HCT116 (cell line): ENCODE results near the gene MYBPH. TPM values are rescaled to one million over a fixed set of nuclear protein-coding genes. Genes with fewer than 3 reads are reported as not detected.

Source experiments
- ATAC-seq: fragments of 200-7000 bp; cut with Tn5 transposase; 2 replicates; pipeline ENCODE4 v1.9.1; 2020; ENCODE audit warnings: mild to moderate bottlenecking, moderate library complexity
- BruUV-seq: library from RNA; stranded (reverse); fragments of 400-500 nt; replicated peaks from 2 replicates; lab custom pipeline; 2021; lab: Mats Ljungman, UMichigan
- CTCF ChIA-PET: fragments of 300-600 bp; sonication (Branson Sonifier 250); formaldehyde crosslinking; loops from one replicate; lab custom pipeline; 2021; ENCODE audit warnings: antibody characterized with exemption; lab: Charles Lee
- POLR2A ChIA-PET: fragments of 300-600, 350-600 bp; sonication (Branson Sonifier 250); formaldehyde crosslinking; loops from one replicate; lab custom pipeline; 2021; ENCODE audit warnings: antibody characterized with exemption; lab: Charles Lee
- RAD21 ChIA-PET, 2 experiments: fragments of 300-600 bp; sonication (Branson Sonifier 250); formaldehyde crosslinking; loops; one replicate each; lab custom pipeline; 2023; ENCODE audit warnings: low total read pairs in 2 of 2; ENCODE audit not compliant: uncharacterized antibody in 2 of 2, unreplicated experiment in 2 of 2, low non-redundant PET in 1 of 2; lab: Charles Lee
- DNase-seq: peaks from one replicate; pipeline ENCODE4 v3.0.0-alpha.2; 2010; ENCODE audit warnings: low read depth, low spot score
- H2AFZ ChIP-seq: fragments of 200-600 bp; shearing (Covaris generic), sonication (generic); 2 replicates; pipeline ENCODE4 v1.6.1; 2017; ENCODE audit warnings: low read depth, mixed run types, mixed read lengths, antibody characterized with exemption, low read length; ENCODE audit not compliant: poor library complexity, severe bottlenecking
- H3K27ac ChIP-seq: 2 replicates; pipeline ENCODE4 v1.5.1; 2012; ENCODE audit warnings: low read depth, low read length
- H3K27me3 ChIP-seq: fragments of 200-600 bp; sonication (generic); 2 replicates; pipeline ENCODE4 v1.6.1; 2016; ENCODE audit warnings: mixed run types, low read length, mixed read lengths; ENCODE audit not compliant: insufficient read depth
- H3K36me3 ChIP-seq, 2 experiments: fragments of 200-500 bp in 1 of 2; fragments of 200-600 bp in 1 of 2; sonication (Bioruptor generic) in 1 of 2; sonication (generic) in 1 of 2; 2 replicates each; pipeline versions ENCODE4 v1.5.1 to v1.6.1; 2014 to 2016; ENCODE audit warnings: low read length in 2 of 2, inconsistent platforms in 1 of 2, mixed read lengths in 1 of 2, mixed run types in 1 of 2; ENCODE audit not compliant: insufficient read depth in 2 of 2, control insufficient read depth in 1 of 2
- H3K4me1 ChIP-seq, 2 experiments: fragments of 200-600 bp in 1 of 2; sonication (generic) in 1 of 2; 2 replicates each; pipeline versions ENCODE4 v1.5.1 to v1.6.1; 2012 to 2017; ENCODE audit warnings: low read length in 2 of 2, inconsistent platforms in 1 of 2, mild to moderate bottlenecking in 1 of 2, mixed read lengths in 1 of 2, mixed run types in 1 of 2, moderate library complexity in 1 of 2; ENCODE audit not compliant: insufficient read depth in 2 of 2, control insufficient read depth in 1 of 2
- H3K4me2 ChIP-seq: fragments of 200-600 bp; sonication (generic); 2 replicates; pipeline ENCODE4 v1.6.1; 2017; ENCODE audit warnings: mixed run types, low read length, mixed read lengths
- H3K4me3 ChIP-seq, 2 experiments: fragments of 200-600 bp in 1 of 2; sonication (generic) in 1 of 2; replicated peaks in 1 of 2; 2 replicates each; pipeline ENCODE4 v1.5.1; 2011 to 2016; ENCODE audit warnings: low read length in 2 of 2, control low read depth in 1 of 2, low read depth in 1 of 2, mild to moderate bottlenecking in 1 of 2, mixed read lengths in 1 of 2, mixed run types in 1 of 2
- H3K79me2 ChIP-seq: fragments of 200-600 bp; sonication (generic); 2 replicates; pipeline ENCODE4 v1.6.1; 2017; ENCODE audit warnings: mild to moderate bottlenecking, mixed run types, low read length, moderate library complexity, mixed read lengths; ENCODE audit not compliant: insufficient read depth
- H3K9ac ChIP-seq: fragments of 200-600 bp; sonication (generic); 2 replicates; pipeline ENCODE4 v1.6.1; 2016; ENCODE audit warnings: low read length, mixed read lengths
- H3K9me2 ChIP-seq: fragments of 200-600 bp; sonication (generic), shearing (Covaris generic); 2 replicates; pipeline ENCODE4 v1.6.1; 2017; ENCODE audit warnings: mixed run types, mild to moderate bottlenecking, moderate library complexity; ENCODE audit not compliant: insufficient read depth
- H3K9me3 ChIP-seq, 2 experiments: fragments of 200-500 bp in 1 of 2; fragments of 200-600 bp in 1 of 2; sonication (Bioruptor generic) in 1 of 2; sonication (generic) in 1 of 2; 2 replicates each; pipeline ENCODE4 v1.6.1; 2014 to 2017; ENCODE audit warnings: low read length in 2 of 2, mixed read lengths in 2 of 2, inconsistent platforms in 1 of 2, low read depth in 1 of 2, mild to moderate bottlenecking in 1 of 2, mixed run types in 1 of 2, moderate library complexity in 1 of 2; ENCODE audit not compliant: control insufficient read depth in 1 of 2, insufficient read depth in 1 of 2
- H4K20me1 ChIP-seq: fragments of 200-600 bp; sonication (generic), shearing (Covaris generic); 2 replicates; pipeline ENCODE4 v1.6.1; 2017; ENCODE audit warnings: mixed run types, mild to moderate bottlenecking, moderate library complexity; ENCODE audit not compliant: insufficient read depth
- ATF3 ChIP-seq: IDR thresholded peaks from 2 replicates; pipeline ENCODE4 v1.6.1; 2012
- CBX3 ChIP-seq: IDR thresholded peaks from 2 replicates; pipeline ENCODE4 v1.6.1; 2012; ENCODE audit warnings: low read depth
- CEBPB ChIP-seq: IDR thresholded peaks from 2 replicates; pipeline ENCODE4 v1.6.1; 2012; ENCODE audit warnings: low read depth
- EGR1 ChIP-seq: IDR thresholded peaks from 2 replicates; pipeline ENCODE4 v1.6.1; 2012; ENCODE audit warnings: low read depth
- ELF1 ChIP-seq: IDR thresholded peaks from 2 replicates; pipeline ENCODE4 v1.6.1; 2012; ENCODE audit warnings: low read depth, borderline replicate concordance
- EZH2 ChIP-seq: fragments of 200-600 bp; sonication (generic); IDR thresholded peaks from 2 replicates; pipeline ENCODE4 v1.6.1; 2017; ENCODE audit warnings: antibody characterized with exemption, mixed run types
- EZH2phosphoT487 ChIP-seq: fragments of 200-600 bp; IDR thresholded peaks from 2 replicates; pipeline ENCODE4 v1.6.1; 2018; ENCODE audit warnings: antibody characterized with exemption, borderline replicate concordance
- FOSL1 ChIP-seq: IDR thresholded peaks from 2 replicates; pipeline ENCODE4 v1.6.1; 2012; ENCODE audit warnings: low read depth
- JUND ChIP-seq: IDR thresholded peaks from 2 replicates; pipeline ENCODE4 v1.6.1; 2012
- MAX ChIP-seq: IDR thresholded peaks from 2 replicates; pipeline ENCODE4 v1.6.1; 2012
- POLR2AphosphoS5 ChIP-seq: IDR thresholded peaks from 2 replicates; pipeline ENCODE4 v1.6.1; 2011; ENCODE audit warnings: mild to moderate bottlenecking, low read depth, low read length, moderate library complexity
- SP1 ChIP-seq: IDR thresholded peaks from 2 replicates; pipeline ENCODE4 v1.6.1; 2012; ENCODE audit warnings: low read depth
- SRF ChIP-seq: IDR thresholded peaks from 2 replicates; pipeline ENCODE4 v1.6.1; 2012; ENCODE audit warnings: low read depth
- TCF7L2 ChIP-seq: IDR thresholded peaks from 2 replicates; pipeline ENCODE4 v1.7.0; 2011; ENCODE audit warnings: borderline replicate concordance, inconsistent platforms; ENCODE audit not compliant: insufficient read depth, insufficient read length; ENCODE audit errors: extremely low read depth
- YY1 ChIP-seq: IDR thresholded peaks from 2 replicates; pipeline ENCODE4 v1.6.1; 2011; ENCODE audit warnings: low read length, low read depth, moderate library complexity, mild to moderate bottlenecking; ENCODE audit not compliant: insufficient replicate concordance; ENCODE audit errors: extremely low read depth
- ZFX ChIP-seq: fragments of 450-650 bp; IDR thresholded peaks from 2 replicates; pipeline ENCODE4 v1.6.1; 2017
- intact Hi-C: fragments of 100-400 bp; cut with micrococcal nuclease; formaldehyde crosslinking; loops from 2 replicates; pipeline ENCODE4 v1.10.0; 2022
- total RNA-seq: library from RNA; stranded (reverse); gene quantifications from one replicate; pipeline ENCODE4 v1.2.1, GENCODE V29; 2021; ENCODE audit not compliant: unreplicated experiment
- TF ChIP-seq, protein P1 (sequence below), 3 experiments: fragments of 200-600 bp in 1 of 3; sonication (generic) in 1 of 3; IDR thresholded peaks in 2 of 3; conservative IDR thresholded peaks in 1 of 3; 2 replicates each; pipeline ENCODE4 v1.5.1; 2012 to 2017; ENCODE audit warnings: low read depth in 2 of 3, low read length in 2 of 3, antibody characterized with exemption in 1 of 3, borderline replicate concordance in 1 of 3, control low read depth in 1 of 3, mild to moderate bottlenecking in 1 of 3, mixed read lengths in 1 of 3, mixed run types in 1 of 3, moderate library complexity in 1 of 3; ENCODE audit not compliant: insufficient read depth in 1 of 3
- TF ChIP-seq, protein P2 (sequence below): IDR thresholded peaks from 2 replicates; pipeline ENCODE4 v1.6.1; 2012; ENCODE audit warnings: low read depth
- TF ChIP-seq, protein P3 (sequence below): IDR thresholded peaks from 2 replicates; pipeline ENCODE4 v1.6.1; 2011; ENCODE audit warnings: mild to moderate bottlenecking, low read length, moderate library complexity; ENCODE audit not compliant: insufficient replicate concordance; ENCODE audit errors: extremely low read depth

MYBPH gene
- total RNA-seq, 1 experiment from 2014 or later: 0.22 TPM

- DNase-seq: no peak
- Histone ChIP-seq H3K36me3 (no peaks in the 10 kb centered on the region), H3K9ac (no peak overlapping the region), H2AFZ (no peak overlapping the region), H3K9me2 (no peaks in the 10 kb centered on the region), H3K9me3 (no peaks in the 10 kb centered on the region), H3K4me3 (no peak overlapping the region), H3K27me3 (no peaks in the 10 kb centered on the region), H3K79me2 (no peaks in the 10 kb centered on the region), H4K20me1 (no peaks in the 10 kb centered on the region), H3K4me1 (peaks cover 16 to 47% of the 10 kb centered on the region in 2 experiments; a peak in 3 of 4 replicates), H3K4me2 (no peak overlapping the region), H3K27ac (no peak overlapping the region)
- RAD21 ChIA-PET: no interaction called here
- TF ChIP-seq EZH2phosphoT487: no peak
- TF ChIP-seq SP1: no peak
- TF ChIP-seq CBX3: no peak
- TF ChIP-seq CEBPB: no peak
- no peak for TF ChIP-seq ZFX
- no peak for TF ChIP-seq EZH2
- no peak for TF ChIP-seq JUND
- no peak for TF ChIP-seq POLR2AphosphoS5
- TF ChIP-seq YY1: no peak
- TF ChIP-seq SRF: no peak
- TF ChIP-seq, protein P1, sequence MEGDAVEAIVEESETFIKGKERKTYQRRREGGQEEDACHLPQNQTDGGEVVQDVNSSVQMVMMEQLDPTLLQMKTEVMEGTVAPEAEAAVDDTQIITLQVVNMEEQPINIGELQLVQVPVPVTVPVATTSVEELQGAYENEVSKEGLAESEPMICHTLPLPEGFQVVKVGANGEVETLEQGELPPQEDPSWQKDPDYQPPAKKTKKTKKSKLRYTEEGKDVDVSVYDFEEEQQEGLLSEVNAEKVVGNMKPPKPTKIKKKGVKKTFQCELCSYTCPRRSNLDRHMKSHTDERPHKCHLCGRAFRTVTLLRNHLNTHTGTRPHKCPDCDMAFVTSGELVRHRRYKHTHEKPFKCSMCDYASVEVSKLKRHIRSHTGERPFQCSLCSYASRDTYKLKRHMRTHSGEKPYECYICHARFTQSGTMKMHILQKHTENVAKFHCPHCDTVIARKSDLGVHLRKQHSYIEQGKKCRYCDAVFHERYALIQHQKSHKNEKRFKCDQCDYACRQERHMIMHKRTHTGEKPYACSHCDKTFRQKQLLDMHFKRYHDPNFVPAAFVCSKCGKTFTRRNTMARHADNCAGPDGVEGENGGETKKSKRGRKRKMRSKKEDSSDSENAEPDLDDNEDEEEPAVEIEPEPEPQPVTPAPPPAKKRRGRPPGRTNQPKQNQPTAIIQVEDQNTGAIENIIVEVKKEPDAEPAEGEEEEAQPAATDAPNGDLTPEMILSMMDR (IDR thresholded peaks at IDR 0.05 in 2 of 3, conservative IDR thresholded peaks at IDR 0.05 in 1 of 3; ENCODE audit: borderline replicate concordance in 1 of 3, insufficient read depth in 1 of 3, low read depth in 2 of 3, low read length in 2 of 3): no peak
- no peak for TF ChIP-seq FOSL1
- TF ChIP-seq MAX: no peak
- no peak for TF ChIP-seq EGR1
- TF ChIP-seq, protein P2, sequence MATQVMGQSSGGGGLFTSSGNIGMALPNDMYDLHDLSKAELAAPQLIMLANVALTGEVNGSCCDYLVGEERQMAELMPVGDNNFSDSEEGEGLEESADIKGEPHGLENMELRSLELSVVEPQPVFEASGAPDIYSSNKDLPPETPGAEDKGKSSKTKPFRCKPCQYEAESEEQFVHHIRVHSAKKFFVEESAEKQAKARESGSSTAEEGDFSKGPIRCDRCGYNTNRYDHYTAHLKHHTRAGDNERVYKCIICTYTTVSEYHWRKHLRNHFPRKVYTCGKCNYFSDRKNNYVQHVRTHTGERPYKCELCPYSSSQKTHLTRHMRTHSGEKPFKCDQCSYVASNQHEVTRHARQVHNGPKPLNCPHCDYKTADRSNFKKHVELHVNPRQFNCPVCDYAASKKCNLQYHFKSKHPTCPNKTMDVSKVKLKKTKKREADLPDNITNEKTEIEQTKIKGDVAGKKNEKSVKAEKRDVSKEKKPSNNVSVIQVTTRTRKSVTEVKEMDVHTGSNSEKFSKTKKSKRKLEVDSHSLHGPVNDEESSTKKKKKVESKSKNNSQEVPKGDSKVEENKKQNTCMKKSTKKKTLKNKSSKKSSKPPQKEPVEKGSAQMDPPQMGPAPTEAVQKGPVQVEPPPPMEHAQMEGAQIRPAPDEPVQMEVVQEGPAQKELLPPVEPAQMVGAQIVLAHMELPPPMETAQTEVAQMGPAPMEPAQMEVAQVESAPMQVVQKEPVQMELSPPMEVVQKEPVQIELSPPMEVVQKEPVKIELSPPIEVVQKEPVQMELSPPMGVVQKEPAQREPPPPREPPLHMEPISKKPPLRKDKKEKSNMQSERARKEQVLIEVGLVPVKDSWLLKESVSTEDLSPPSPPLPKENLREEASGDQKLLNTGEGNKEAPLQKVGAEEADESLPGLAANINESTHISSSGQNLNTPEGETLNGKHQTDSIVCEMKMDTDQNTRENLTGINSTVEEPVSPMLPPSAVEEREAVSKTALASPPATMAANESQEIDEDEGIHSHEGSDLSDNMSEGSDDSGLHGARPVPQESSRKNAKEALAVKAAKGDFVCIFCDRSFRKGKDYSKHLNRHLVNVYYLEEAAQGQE: no peak
- no peak for TF ChIP-seq ATF3
- TF ChIP-seq TCF7L2: no peak
- TF ChIP-seq, protein P3, sequence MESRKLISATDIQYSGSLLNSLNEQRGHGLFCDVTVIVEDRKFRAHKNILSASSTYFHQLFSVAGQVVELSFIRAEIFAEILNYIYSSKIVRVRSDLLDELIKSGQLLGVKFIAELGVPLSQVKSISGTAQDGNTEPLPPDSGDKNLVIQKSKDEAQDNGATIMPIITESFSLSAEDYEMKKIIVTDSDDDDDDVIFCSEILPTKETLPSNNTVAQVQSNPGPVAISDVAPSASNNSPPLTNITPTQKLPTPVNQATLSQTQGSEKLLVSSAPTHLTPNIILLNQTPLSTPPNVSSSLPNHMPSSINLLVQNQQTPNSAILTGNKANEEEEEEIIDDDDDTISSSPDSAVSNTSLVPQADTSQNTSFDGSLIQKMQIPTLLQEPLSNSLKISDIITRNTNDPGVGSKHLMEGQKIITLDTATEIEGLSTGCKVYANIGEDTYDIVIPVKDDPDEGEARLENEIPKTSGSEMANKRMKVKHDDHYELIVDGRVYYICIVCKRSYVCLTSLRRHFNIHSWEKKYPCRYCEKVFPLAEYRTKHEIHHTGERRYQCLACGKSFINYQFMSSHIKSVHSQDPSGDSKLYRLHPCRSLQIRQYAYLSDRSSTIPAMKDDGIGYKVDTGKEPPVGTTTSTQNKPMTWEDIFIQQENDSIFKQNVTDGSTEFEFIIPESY: no peak
- TF ChIP-seq ELF1: no peak
- CTCF ChIA-PET: interaction anchor here (1.4 to 3.1 kb wide), 2 partner anchors 10 to 17 kb away, joined by 4 to 12 read pairs; no protein-coding TSS in a partner anchor
- BruUV-seq: no TSS peak
- intact Hi-C loops: no loop called here
- POLR2A ChIA-PET: no interaction called here
- ATAC-seq: no peak
Measured at GRCh38 chr1:203131548-203132200, 44.0 kb downstream of the MYBPH start.
